GM23338 (cell line): ENCODE measurements around the gene OTOP2. TPM values are rescaled to one million over a fixed set of nuclear protein-coding genes. Genes with fewer than 3 reads are reported as not detected.

ENCODE experiments used
- ATAC-seq: fragments of 200-7000 bp; cut with Tn5 transposase; 3 replicates; pipeline ENCODE4 v1.9.1; 2020
- DNase-seq: peaks from one replicate; pipeline ENCODE4 v3.0.0-alpha.2; 2015; ENCODE audit warnings: low spot score
- H2AFZ ChIP-seq: fragments of 200-600 bp; sonication (generic); 2 replicates; pipeline ENCODE4 v1.8.0; 2016; ENCODE audit warnings: antibody characterized with exemption, mild to moderate bottlenecking, moderate library complexity
- H3F3A ChIP-seq: fragments of 200-600 bp; sonication (generic); replicated peaks from 2 replicates; pipeline ENCODE4 v1.8.0; 2017; ENCODE audit warnings: antibody characterized with exemption, mixed run types, low read depth
- H3K27ac ChIP-seq: fragments of 200-600 bp; sonication (generic); 2 replicates; pipeline ENCODE4 v1.6.1; 2016; ENCODE audit warnings: low read depth
- H3K27me3 ChIP-seq: fragments of 200-600 bp; sonication (generic); 2 replicates; pipeline ENCODE4 v1.8.0; 2016; ENCODE audit warnings: mild to moderate bottlenecking, mixed run types, moderate library complexity; ENCODE audit not compliant: insufficient read depth
- H3K36me3 ChIP-seq: fragments of 200-600 bp; sonication (generic); 2 replicates; pipeline ENCODE4 v1.8.0; 2016; ENCODE audit warnings: mild to moderate bottlenecking; ENCODE audit not compliant: insufficient read depth
- H3K4me1 ChIP-seq: fragments of 200-600 bp; sonication (generic); 2 replicates; pipeline ENCODE4 v1.8.0; 2016; ENCODE audit warnings: mild to moderate bottlenecking, moderate library complexity; ENCODE audit not compliant: insufficient read depth
- H3K4me2 ChIP-seq: fragments of 200-600 bp; sonication (generic); 2 replicates; pipeline ENCODE4 v1.7.1; 2017; ENCODE audit warnings: mixed run types
- H3K4me3 ChIP-seq: fragments of 200-600 bp; sonication (generic); 2 replicates; pipeline ENCODE4 v1.6.1; 2016; ENCODE audit warnings: mixed run types
- H3K79me2 ChIP-seq: fragments of 200-600 bp; sonication (generic); replicated peaks from 2 replicates; pipeline ENCODE4 v1.8.0; 2017; ENCODE audit warnings: mild to moderate bottlenecking; ENCODE audit not compliant: insufficient read depth
- H3K9me2 ChIP-seq: fragments of 200-600 bp; sonication (generic); 2 replicates; pipeline ENCODE4 v1.8.0; 2017; ENCODE audit not compliant: insufficient read depth
- H4K20me1 ChIP-seq: fragments of 200-600 bp; sonication (generic); replicated peaks from 2 replicates; pipeline ENCODE4 v1.8.0; 2017; ENCODE audit warnings: mild to moderate bottlenecking; ENCODE audit not compliant: insufficient read depth
- H3K27ac Mint-ChIP-seq: 2 replicates; pipeline ENCODE4 v1.8.0; 2020; ENCODE audit warnings: inconsistent platforms, mild to moderate bottlenecking, moderate library complexity, mixed read lengths
- H3K27me3 Mint-ChIP-seq: 3 replicates; pipeline ENCODE4 v1.8.0; 2022; ENCODE audit warnings: low read depth, mild to moderate bottlenecking, moderate library complexity, mixed read lengths, inconsistent platforms; ENCODE audit not compliant: insufficient read depth, poor library complexity
- H3K36me3 Mint-ChIP-seq: 3 replicates; pipeline ENCODE4 v1.8.0; 2021; ENCODE audit warnings: low read depth, mild to moderate bottlenecking, inconsistent platforms, moderate library complexity, mixed read lengths
- H3K4me1 Mint-ChIP-seq: 3 replicates; pipeline ENCODE4 v1.8.0; 2020; ENCODE audit warnings: mild to moderate bottlenecking, inconsistent platforms, mixed read lengths
- H3K4me3 Mint-ChIP-seq: 3 replicates; pipeline ENCODE4 v1.8.0; 2021; ENCODE audit warnings: moderate library complexity, mild to moderate bottlenecking, inconsistent platforms, mixed read lengths
- H3K9me3 Mint-ChIP-seq: 3 replicates; pipeline ENCODE4 v1.8.0; 2020; ENCODE audit warnings: moderate library complexity, mild to moderate bottlenecking, inconsistent platforms, mixed read lengths
- CREB1 ChIP-seq: fragments of 250-450 bp; sonication (Bioruptor Pico); IDR thresholded peaks from 2 replicates; pipeline ENCODE4 v1.5.0; 2020; ENCODE audit warnings: low read depth, mild to moderate bottlenecking, moderate library complexity
- CTCF ChIP-seq, 2 experiments: fragments of 200-600 bp in 1 of 2; sonication (generic) in 1 of 2; conservative IDR thresholded peaks; 2 replicates each; pipeline versions ENCODE4 v1.5.1 to v1.6.1; 2016 to 2017; ENCODE audit warnings: antibody characterized with exemption in 2 of 2, low read depth in 2 of 2, mild to moderate bottlenecking in 2 of 2, moderate library complexity in 1 of 2
- EZH2 ChIP-seq: fragments of 200-600 bp; sonication (generic); IDR thresholded peaks from one replicate; pipeline ENCODE4 v1.8.0; 2017; ENCODE audit warnings: antibody characterized with exemption, mild to moderate bottlenecking, low read depth; ENCODE audit not compliant: unreplicated experiment
- EZH2phosphoT487 ChIP-seq: fragments of 200-600 bp; sonication (generic); IDR thresholded peaks from one replicate; pipeline ENCODE4 v1.8.1; 2018; ENCODE audit warnings: antibody characterized with exemption; ENCODE audit not compliant: unreplicated experiment
- JUNB ChIP-seq: IDR thresholded peaks from one replicate; pipeline ENCODE4 v1.6.1; 2016; ENCODE audit warnings: antibody characterized with exemption; ENCODE audit not compliant: unreplicated experiment
- NANOG ChIP-seq: IDR thresholded peaks from 2 replicates; pipeline ENCODE4 v1.6.1; 2016; ENCODE audit warnings: antibody characterized with exemption, borderline replicate concordance
- POLR2AphosphoS5 ChIP-seq: IDR thresholded peaks from 2 replicates; pipeline ENCODE4 v1.6.1; 2016; ENCODE audit warnings: antibody characterized with exemption, low read depth
- REST ChIP-seq: IDR thresholded peaks from one replicate; pipeline ENCODE4 v1.6.1; 2018; ENCODE audit warnings: antibody characterized with exemption; ENCODE audit not compliant: unreplicated experiment
- STAT1 ChIP-seq: IDR thresholded peaks from one replicate; pipeline ENCODE4 v1.6.1; 2016; ENCODE audit warnings: antibody characterized with exemption; ENCODE audit not compliant: unreplicated experiment
- ZNF114 ChIP-seq: fragments of 250-450 bp; sonication (Bioruptor Pico); IDR thresholded peaks from 2 replicates; pipeline ENCODE4 v1.5.0; 2020; ENCODE audit warnings: mild to moderate bottlenecking, moderate library complexity
- ZNF331 ChIP-seq: fragments of 250-450 bp; sonication (Bioruptor Pico); IDR thresholded peaks from 2 replicates; pipeline ENCODE4 v1.5.0; 2020; ENCODE audit warnings: low read depth, mild to moderate bottlenecking, moderate library complexity
- polyA plus RNA-seq: library from polyadenylated mRNA; unstranded; fragments of >200 nt; fragmentation: Nextera tagmentation; extraction: Ambion mirVana; gene quantifications from 2 replicates; pipeline ENCODE4 v1.2.1, GENCODE V29; 2016
- total RNA-seq: library from RNA; depleted of rRNA; stranded (reverse); fragments of >200 nt; shearing (Covaris generic); gene quantifications from 2 replicates; pipeline ENCODE4 v1.2.3, GENCODE V29; 2014
- TF ChIP-seq, protein P1 (sequence below): IDR thresholded peaks from 2 replicates; pipeline ENCODE4 v1.6.1; 2016; ENCODE audit warnings: antibody characterized with exemption
- TF ChIP-seq, protein P2 (sequence below): fragments of 250-450 bp; sonication (Bioruptor Pico); IDR thresholded peaks from 2 replicates; pipeline ENCODE4 v1.5.0; 2020; ENCODE audit warnings: mild to moderate bottlenecking, moderate library complexity

The OTOP2 gene
- total and polyA plus RNA-seq, 2 experiments from 2014 or later = not detected

GRCh38 chr17:74971842-74972106 is 47.7 kb downstream of the OTOP2 start:
- Histone ChIP-seq H3K36me3 (no peaks in the 10 kb centered on the region), H3K27me3 (peaks cover 53% of the 10 kb centered on the region), H3F3A (no peaks in the 10 kb centered on the region), H3K27ac (no peak overlapping the region), H3K4me3 (peak overlapping the region; percentile 75), H3K9me2 (no peaks in the 10 kb centered on the region), H3K4me2 (peak overlapping the region; percentile 90), H3K79me2 (no peaks in the 10 kb centered on the region), H3K4me1 (peaks cover 8% of the 10 kb centered on the region; the same call in 1 of the 2 replicates), H4K20me1 (no peaks in the 10 kb centered on the region), H2AFZ (0 out of 2 replicates have a peak overlapping the region, but pooled peaks have one; percentile 66)
- Mint-ChIP-seq H3K4me3 (peak overlapping the region; percentile 73; the same call in 2 of the 3 replicates), H3K9me3 (no peaks in the 10 kb centered on the region), H3K27ac (no peak overlapping the region), H3K4me1 (peaks cover 11% of the 10 kb centered on the region), H3K36me3 (no peaks in the 10 kb centered on the region; the same call in 2 of the 3 replicates), H3K27me3 (peaks cover 52% of the 10 kb centered on the region)
- ATAC-seq (peak; percentile 14), DNase-seq (no peak)
- no peak for TF ChIP-seq ZNF114 (CRISPR knock-in tag)
- TF ChIP-seq, protein P1, sequence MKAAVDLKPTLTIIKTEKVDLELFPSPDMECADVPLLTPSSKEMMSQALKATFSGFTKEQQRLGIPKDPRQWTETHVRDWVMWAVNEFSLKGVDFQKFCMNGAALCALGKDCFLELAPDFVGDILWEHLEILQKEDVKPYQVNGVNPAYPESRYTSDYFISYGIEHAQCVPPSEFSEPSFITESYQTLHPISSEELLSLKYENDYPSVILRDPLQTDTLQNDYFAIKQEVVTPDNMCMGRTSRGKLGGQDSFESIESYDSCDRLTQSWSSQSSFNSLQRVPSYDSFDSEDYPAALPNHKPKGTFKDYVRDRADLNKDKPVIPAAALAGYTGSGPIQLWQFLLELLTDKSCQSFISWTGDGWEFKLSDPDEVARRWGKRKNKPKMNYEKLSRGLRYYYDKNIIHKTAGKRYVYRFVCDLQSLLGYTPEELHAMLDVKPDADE = no peak
- no peak for TF ChIP-seq EZH2
- no peak for TF ChIP-seq REST
- TF ChIP-seq NANOG = no peak
- TF ChIP-seq POLR2AphosphoS5 = no peak
- no peak for TF ChIP-seq STAT1
- no peak for TF ChIP-seq CREB1 (CRISPR knock-in tag)
- TF ChIP-seq JUNB = no peak
- TF ChIP-seq, protein P2, sequence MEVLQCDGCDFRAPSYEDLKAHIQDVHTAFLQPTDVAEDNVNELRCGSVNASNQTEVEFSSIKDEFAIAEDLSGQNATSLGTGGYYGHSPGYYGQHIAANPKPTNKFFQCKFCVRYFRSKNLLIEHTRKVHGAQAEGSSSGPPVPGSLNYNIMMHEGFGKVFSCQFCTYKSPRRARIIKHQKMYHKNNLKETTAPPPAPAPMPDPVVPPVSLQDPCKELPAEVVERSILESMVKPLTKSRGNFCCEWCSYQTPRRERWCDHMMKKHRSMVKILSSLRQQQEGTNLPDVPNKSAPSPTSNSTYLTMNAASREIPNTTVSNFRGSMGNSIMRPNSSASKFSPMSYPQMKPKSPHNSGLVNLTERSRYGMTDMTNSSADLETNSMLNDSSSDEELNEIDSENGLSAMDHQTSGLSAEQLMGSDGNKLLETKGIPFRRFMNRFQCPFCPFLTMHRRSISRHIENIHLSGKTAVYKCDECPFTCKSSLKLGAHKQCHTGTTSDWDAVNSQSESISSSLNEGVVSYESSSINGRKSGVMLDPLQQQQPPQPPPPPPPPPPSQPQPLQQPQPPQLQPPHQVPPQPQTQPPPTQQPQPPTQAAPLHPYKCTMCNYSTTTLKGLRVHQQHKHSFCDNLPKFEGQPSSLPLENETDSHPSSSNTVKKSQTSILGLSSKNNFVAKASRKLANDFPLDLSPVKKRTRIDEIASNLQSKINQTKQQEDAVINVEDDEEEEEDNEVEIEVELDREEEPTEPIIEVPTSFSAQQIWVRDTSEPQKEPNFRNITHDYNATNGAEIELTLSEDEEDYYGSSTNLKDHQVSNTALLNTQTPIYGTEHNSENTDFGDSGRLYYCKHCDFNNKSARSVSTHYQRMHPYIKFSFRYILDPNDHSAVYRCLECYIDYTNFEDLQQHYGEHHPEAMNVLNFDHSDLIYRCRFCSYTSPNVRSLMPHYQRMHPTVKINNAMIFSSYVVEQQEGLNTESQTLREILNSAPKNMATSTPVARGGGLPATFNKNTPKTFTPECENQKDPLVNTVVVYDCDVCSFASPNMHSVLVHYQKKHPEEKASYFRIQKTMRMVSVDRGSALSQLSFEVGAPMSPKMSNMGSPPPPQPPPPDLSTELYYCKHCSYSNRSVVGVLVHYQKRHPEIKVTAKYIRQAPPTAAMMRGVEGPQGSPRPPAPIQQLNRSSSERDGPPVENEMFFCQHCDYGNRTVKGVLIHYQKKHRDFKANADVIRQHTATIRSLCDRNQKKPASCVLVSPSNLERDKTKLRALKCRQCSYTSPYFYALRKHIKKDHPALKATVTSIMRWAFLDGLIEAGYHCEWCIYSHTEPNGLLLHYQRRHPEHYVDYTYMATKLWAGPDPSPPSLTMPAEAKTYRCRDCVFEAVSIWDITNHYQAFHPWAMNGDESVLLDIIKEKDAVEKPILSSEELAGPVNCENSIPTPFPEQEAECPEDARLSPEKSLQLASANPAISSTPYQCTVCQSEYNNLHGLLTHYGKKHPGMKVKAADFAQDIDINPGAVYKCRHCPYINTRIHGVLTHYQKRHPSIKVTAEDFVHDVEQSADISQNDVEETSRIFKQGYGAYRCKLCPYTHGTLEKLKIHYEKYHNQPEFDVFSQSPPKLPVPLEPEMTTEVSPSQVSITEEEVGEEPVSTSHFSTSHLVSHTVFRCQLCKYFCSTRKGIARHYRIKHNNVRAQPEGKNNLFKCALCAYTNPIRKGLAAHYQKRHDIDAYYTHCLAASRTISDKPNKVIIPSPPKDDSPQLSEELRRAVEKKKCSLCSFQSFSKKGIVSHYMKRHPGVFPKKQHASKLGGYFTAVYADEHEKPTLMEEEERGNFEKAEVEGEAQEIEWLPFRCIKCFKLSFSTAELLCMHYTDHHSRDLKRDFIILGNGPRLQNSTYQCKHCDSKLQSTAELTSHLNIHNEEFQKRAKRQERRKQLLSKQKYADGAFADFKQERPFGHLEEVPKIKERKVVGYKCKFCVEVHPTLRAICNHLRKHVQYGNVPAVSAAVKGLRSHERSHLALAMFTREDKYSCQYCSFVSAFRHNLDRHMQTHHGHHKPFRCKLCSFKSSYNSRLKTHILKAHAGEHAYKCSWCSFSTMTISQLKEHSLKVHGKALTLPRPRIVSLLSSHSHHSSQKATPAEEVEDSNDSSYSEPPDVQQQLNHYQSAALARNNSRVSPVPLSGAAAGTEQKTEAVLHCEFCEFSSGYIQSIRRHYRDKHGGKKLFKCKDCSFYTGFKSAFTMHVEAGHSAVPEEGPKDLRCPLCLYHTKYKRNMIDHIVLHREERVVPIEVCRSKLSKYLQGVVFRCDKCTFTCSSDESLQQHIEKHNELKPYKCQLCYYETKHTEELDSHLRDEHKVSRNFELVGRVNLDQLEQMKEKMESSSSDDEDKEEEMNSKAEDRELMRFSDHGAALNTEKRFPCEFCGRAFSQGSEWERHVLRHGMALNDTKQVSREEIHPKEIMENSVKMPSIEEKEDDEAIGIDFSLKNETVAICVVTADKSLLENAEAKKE = no peak
- no peak for TF ChIP-seq ZNF331 (CRISPR knock-in tag)
- TF ChIP-seq EZH2phosphoT487 = no peak
- no peak for TF ChIP-seq CTCF (conservative IDR thresholded peaks at IDR 0.05; ENCODE audit: low read depth in 2 of 2)
